CD4-positive, alpha-beta T cell (primary cell): ENCODE measurements around the gene CCDC175. TPM values are rescaled to one million over a fixed set of nuclear protein-coding genes. Genes with fewer than 3 reads are reported as not detected.
A peak's percentile ranks its signal among the peaks of the same experiment; 100 is the strongest.

Source experiments
- ATAC-seq: fragments of 200-7000 bp; cut with Tn5 transposase; one replicate; pipeline ENCODE4 v1.10.0; 2022; ENCODE audit warnings: mild to moderate bottlenecking; ENCODE audit not compliant: poor library complexity
- CTCF ChIA-PET: fragments of 350-600 bp; sonication (Branson Sonifier 250); formaldehyde crosslinking; loops from one replicate; lab custom pipeline; 2021; ENCODE audit warnings: antibody characterized with exemption, inconsistent platforms; lab: Charles Lee
- POLR2A ChIA-PET: fragments of 350-600 bp; sonication (Branson Sonifier 250); formaldehyde crosslinking; loops from one replicate; lab custom pipeline; 2021; ENCODE audit warnings: antibody characterized with exemption, inconsistent platforms; lab: Charles Lee
- DNase-seq, 14 experiments: peaks; one replicate each; pipeline ENCODE4 v3.0.0-alpha.2; 2013 to 2020; ENCODE audit warnings: mixed read lengths in 2 of 14
- H3K27ac ChIP-seq, 2 donors: one replicate each; pipeline versions ENCODE4 v1.5.1 to v1.7.0; 2013; ENCODE audit warnings: low read length in 2 of 2, low read depth in 1 of 2, mild to moderate bottlenecking in 1 of 2
- H3K27me3 ChIP-seq, 2 experiments: 1 replicate in 1 of 2; 2 replicates in 1 of 2; pipeline versions ENCODE4 v1.6.1 to v1.7.0; 2013; ENCODE audit warnings: low read length in 2 of 2, control low read depth in 1 of 2, mild to moderate bottlenecking in 1 of 2, moderate library complexity in 1 of 2; ENCODE audit not compliant: insufficient read depth in 2 of 2, control insufficient read depth in 1 of 2
- H3K36me3 ChIP-seq: one replicate; pipeline ENCODE4 v1.6.1; 2013; ENCODE audit warnings: low read length, control low read depth; ENCODE audit not compliant: insufficient read depth
- H3K4me1 ChIP-seq: one replicate; pipeline ENCODE4 v1.6.1; 2013; ENCODE audit warnings: low read length, control low read depth; ENCODE audit not compliant: insufficient read depth
- H3K4me3 ChIP-seq: one replicate; pipeline ENCODE4 v1.5.1; 2013; ENCODE audit warnings: mild to moderate bottlenecking, low read length, moderate library complexity
- H3K9me3 ChIP-seq, 2 experiments: 1 replicate in 1 of 2; 2 replicates in 1 of 2; pipeline versions ENCODE4 v1.6.1 to v1.7.0; 2013; ENCODE audit warnings: low read length in 2 of 2, mild to moderate bottlenecking in 2 of 2, control low read depth in 1 of 2, moderate library complexity in 1 of 2; ENCODE audit not compliant: control insufficient read depth in 1 of 2, insufficient read depth in 1 of 2
- H3K27ac Mint-ChIP-seq: one replicate; pipeline ENCODE4 v1.8.0; 2020; ENCODE audit warnings: mixed read lengths
- H3K27me3 Mint-ChIP-seq: one replicate; pipeline ENCODE4 v1.8.0; 2021; ENCODE audit warnings: mixed read lengths
- H3K36me3 Mint-ChIP-seq: one replicate; pipeline ENCODE4 v1.8.0; 2021; ENCODE audit warnings: low read depth, mixed read lengths
- H3K4me1 Mint-ChIP-seq: one replicate; pipeline ENCODE4 v1.8.0; 2021; ENCODE audit warnings: low read depth, mixed read lengths
- H3K4me3 Mint-ChIP-seq: one replicate; pipeline ENCODE4 v1.8.0; 2020; ENCODE audit warnings: mild to moderate bottlenecking, mixed read lengths
- H3K9me3 Mint-ChIP-seq: one replicate; pipeline ENCODE4 v1.8.0; 2020; ENCODE audit warnings: mixed read lengths
- intact Hi-C, 2 experiments: fragments of 100-400 bp; cut with DNase I in 1 of 2; cut with micrococcal nuclease in 1 of 2; formaldehyde crosslinking; loops; one replicate each; pipeline versions ENCODE4 v1.15.1 to v1.9.0; 2023 to 2025; cut with DNase I, micrococcal nuclease
- total RNA-seq, 174 experiments: library from RNA in 2 of 174; stranded (reverse) in 2 of 174; gene quantifications; one replicate each; pipeline ENCODE4 v1.2.3 and lab custom pipeline; 2021 to 2026
- TF ChIP-seq, protein P1 (sequence below): fragments of 200-600 bp; IDR thresholded peaks from one replicate; pipeline ENCODE4 v1.8.0; 2022; ENCODE audit warnings: antibody characterized with exemption, mild to moderate bottlenecking

Gene CCDC175
- total RNA-seq, 2 experiments from 2014 or later, result not detected

DNA sequence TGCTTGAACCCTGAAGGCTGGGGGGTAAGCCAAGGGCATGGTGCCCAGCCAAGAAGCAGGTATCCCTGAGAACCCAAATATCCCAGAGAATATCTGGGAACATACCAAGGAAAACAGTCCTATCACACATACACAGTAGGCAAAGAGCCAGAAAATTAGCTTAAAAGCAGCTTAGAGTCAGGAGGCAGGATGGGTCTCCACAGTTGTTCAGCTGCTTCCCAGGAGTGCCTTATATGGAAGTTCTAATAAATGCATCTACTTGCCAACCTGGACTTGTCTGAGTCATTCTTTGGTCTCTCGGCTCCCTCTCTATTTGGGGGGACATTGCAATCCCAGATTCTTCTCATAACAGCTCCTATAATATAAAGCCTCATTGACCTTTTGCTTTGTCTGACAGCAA, 102.4 kb downstream of the CCDC175 start:
- DNase-seq, result no peak
- no peaks in the 10 kb centered on the region for H3K4me1 Mint-ChIP-seq
- ChIA-PET CTCF (interaction anchor here (0.9 kb wide), 1 partner anchor 102 kb away, joined by 3 read pairs; the partner anchor contains the start of gene CCDC175), POLR2A (interaction anchor here (3.0 kb wide), 1 partner anchor 10 kb away, joined by 9 read pairs; the partner anchor contains the start of genes JKAMP and L3HYPDH)
- no peaks in the 10 kb centered on the region for H3K9me3 Mint-ChIP-seq
- peaks cover 26% of the 10 kb centered on the region for H3K36me3 ChIP-seq
- H3K27ac Mint-ChIP-seq, result no peak overlapping the region
- no peak overlapping the region for H3K4me3 ChIP-seq
- no peak overlapping the region for H3K27ac ChIP-seq
- intact Hi-C loops, result no loop called here
- H3K27me3 ChIP-seq, result no peaks in the 10 kb centered on the region
- H3K27me3 Mint-ChIP-seq, result no peaks in the 10 kb centered on the region
- no peak overlapping the region for H3K4me3 Mint-ChIP-seq
- H3K9me3 ChIP-seq, result no peaks in the 10 kb centered on the region
- peaks cover 42% of the 10 kb centered on the region for H3K36me3 Mint-ChIP-seq
- H3K4me1 ChIP-seq, result no peaks in the 10 kb centered on the region
- ATAC-seq, result no peak
- TF ChIP-seq, protein P1, sequence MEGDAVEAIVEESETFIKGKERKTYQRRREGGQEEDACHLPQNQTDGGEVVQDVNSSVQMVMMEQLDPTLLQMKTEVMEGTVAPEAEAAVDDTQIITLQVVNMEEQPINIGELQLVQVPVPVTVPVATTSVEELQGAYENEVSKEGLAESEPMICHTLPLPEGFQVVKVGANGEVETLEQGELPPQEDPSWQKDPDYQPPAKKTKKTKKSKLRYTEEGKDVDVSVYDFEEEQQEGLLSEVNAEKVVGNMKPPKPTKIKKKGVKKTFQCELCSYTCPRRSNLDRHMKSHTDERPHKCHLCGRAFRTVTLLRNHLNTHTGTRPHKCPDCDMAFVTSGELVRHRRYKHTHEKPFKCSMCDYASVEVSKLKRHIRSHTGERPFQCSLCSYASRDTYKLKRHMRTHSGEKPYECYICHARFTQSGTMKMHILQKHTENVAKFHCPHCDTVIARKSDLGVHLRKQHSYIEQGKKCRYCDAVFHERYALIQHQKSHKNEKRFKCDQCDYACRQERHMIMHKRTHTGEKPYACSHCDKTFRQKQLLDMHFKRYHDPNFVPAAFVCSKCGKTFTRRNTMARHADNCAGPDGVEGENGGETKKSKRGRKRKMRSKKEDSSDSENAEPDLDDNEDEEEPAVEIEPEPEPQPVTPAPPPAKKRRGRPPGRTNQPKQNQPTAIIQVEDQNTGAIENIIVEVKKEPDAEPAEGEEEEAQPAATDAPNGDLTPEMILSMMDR, result no peak

DNA sequence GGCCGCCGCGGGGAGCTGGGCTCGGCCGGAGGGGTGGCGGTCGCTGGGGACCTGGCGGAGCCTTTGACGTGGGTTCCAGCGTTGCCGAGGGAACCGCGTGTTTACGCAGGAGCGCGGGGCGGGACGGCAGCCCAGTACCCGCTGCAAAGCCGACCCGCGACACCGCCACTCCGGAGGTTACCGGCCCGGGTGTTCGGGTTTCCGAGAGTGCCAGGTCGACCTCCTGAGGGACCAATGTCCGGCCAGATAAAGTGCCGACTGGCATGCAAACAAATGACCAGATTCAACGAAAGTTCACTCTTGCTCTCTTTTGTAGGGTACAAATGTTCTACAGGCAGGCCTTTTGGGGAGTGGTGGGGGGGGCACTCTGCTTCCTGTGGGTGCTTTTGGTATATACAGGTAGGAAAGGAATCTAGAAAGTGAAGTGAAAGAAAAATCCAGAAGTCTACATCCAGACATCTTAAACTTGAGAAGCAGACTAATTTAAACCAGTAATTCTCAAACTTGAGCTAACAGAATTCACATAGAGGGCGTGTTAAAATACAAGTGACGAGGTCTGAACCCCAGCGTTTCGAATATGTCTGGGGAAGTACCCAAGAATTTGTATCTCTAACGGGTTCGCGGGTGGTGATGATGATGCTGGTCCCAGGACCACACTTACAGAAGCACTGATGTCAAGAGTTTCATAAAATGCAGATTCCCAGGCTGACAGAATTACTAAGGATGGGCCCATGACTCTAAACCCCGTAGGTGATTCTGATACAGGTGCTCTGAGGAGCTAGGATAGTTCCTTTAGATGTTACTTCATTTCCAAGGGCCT, 111.1 kb downstream of the CCDC175 start, which contains the start of gene GPR135:
Gene GPR135, minus strand, starts transcription at position 65 of the 820 bp plus-strand sequence. CDS start 154 bp downstream, outside the sequence.
- Mint-ChIP-seq H3K27me3 (peaks cover 7% of the 10 kb centered on the region), H3K9me3 (no peaks in the 10 kb centered on the region), H3K27ac (peak within 1 kb of the TSS; percentile 78), H3K4me1 (peaks cover 8% of the 10 kb centered on the region), H3K36me3 (peaks cover 5% of the 10 kb centered on the region), H3K4me3 (peak within 1 kb of the TSS; percentile 94)
- ChIA-PET POLR2A (interaction anchor here (1.4 to 3.7 kb wide), 4 partner anchors 17 to 1167 kb away, joined by 3 to 42 read pairs (median 4); partner anchors contain the start of genes ARID4A, JKAMP, L3HYPDH and PPM1A), CTCF (interaction anchor here (1.0 to 1.4 kb wide), 3 partner anchors 18 to 46 kb away, joined by 4 to 6 read pairs (median 5); partner anchors contain the start of genes JKAMP and L3HYPDH)
- H3K4me1 ChIP-seq, result peaks cover 15% of the 10 kb centered on the region
- TF ChIP-seq, protein P1, result no peak
- intact Hi-C loops, result loop anchor here (2.0 to 10.0 kb wide), 4 partner anchors 15 to 821 kb away; partner anchors contain the start of genes DAAM1 (in 1 of the 2), JKAMP (in 1 of the 2) and L3HYPDH (in 1 of the 2)
- no peaks in the 10 kb centered on the region for H3K27me3 ChIP-seq
- no peaks in the 10 kb centered on the region for H3K9me3 ChIP-seq
- peak; percentile 39 for ATAC-seq
- H3K4me3 ChIP-seq, result peak within 1 kb of the TSS; percentile 56
- peak in 13 of 14 experiments; percentile 8 to 79 (median 38) for DNase-seq
- no peaks in the 10 kb centered on the region for H3K36me3 ChIP-seq
- H3K27ac ChIP-seq, result no peak within 1 kb of the TSS
